Heart left ventricle (tissue), 16 donors: ENCODE measurements around the gene ZRANB1. TPM values are rescaled to one million over a fixed set of nuclear protein-coding genes. Genes with fewer than 3 reads are reported as not detected.

Experiments used
- ATAC-seq, 4 donors: fragments of 200-7000 bp; cut with Tn5 transposase; one replicate each; pipeline ENCODE4 v1.9.1; 2020 to 2022; ENCODE audit warnings: moderate library complexity in 4 of 4, mild to moderate bottlenecking in 3 of 4, moderate number of reproducible peaks in 1 of 4
- DNase-seq, 5 donors: peaks; one replicate each; pipeline ENCODE4 v3.0.0-alpha.2; 2020
- H3K27ac ChIP-seq, 12 donors: fragments of 200-600 bp; sonication (generic) in 4 of 12; one replicate each; pipeline versions ENCODE4 v1.5.0 to v1.8.0; 2016 to 2022; ENCODE audit warnings: mild to moderate bottlenecking in 2 of 12
- H3K27me3 ChIP-seq, 9 donors: fragments of 200-600 bp; sonication (generic) in 2 of 9; one replicate each; pipeline versions ENCODE4 v1.5.1 to v1.8.0; 2016 to 2022; ENCODE audit warnings: mild to moderate bottlenecking in 3 of 9
- H3K36me3 ChIP-seq, 9 donors: fragments of 200-600 bp; sonication (generic) in 2 of 9; one replicate each; pipeline versions ENCODE4 v1.5.0 to v1.8.0; 2018 to 2022; ENCODE audit warnings: mild to moderate bottlenecking in 2 of 9
- H3K4me1 ChIP-seq, 12 donors: fragments of 200-600 bp; sonication (generic) in 4 of 12; one replicate each; pipeline versions ENCODE4 v1.5.0 to v1.8.0; 2016 to 2022; ENCODE audit warnings: mild to moderate bottlenecking in 3 of 12
- H3K4me3 ChIP-seq, 12 donors: fragments of 200-600 bp; sonication (generic) in 4 of 12; one replicate each; pipeline versions ENCODE4 v1.5.0 to v1.8.0; 2017 to 2022; ENCODE audit warnings: mild to moderate bottlenecking in 9 of 12, moderate library complexity in 4 of 12
- H3K9me3 ChIP-seq, 12 donors: fragments of 200-600 bp; sonication (generic) in 4 of 12; one replicate each; pipeline versions ENCODE4 v1.5.0 to v1.8.0; 2016 to 2022; ENCODE audit warnings: mild to moderate bottlenecking in 1 of 12
- CTCF ChIP-seq, 12 donors: fragments of 200-600 bp; sonication (generic) in 4 of 12; IDR thresholded peaks; one replicate each; pipeline versions ENCODE4 v1.5.0 to v1.8.0; 2018 to 2022; ENCODE audit warnings: antibody characterized with exemption in 12 of 12, mild to moderate bottlenecking in 5 of 12
- POLR2A ChIP-seq, 2 donors: fragments of 450-650 bp; IDR thresholded peaks; one replicate each; pipeline ENCODE4 v1.6.1; 2017; ENCODE audit warnings: antibody characterized with exemption in 2 of 2, mild to moderate bottlenecking in 2 of 2, moderate library complexity in 2 of 2
- WGBS, 4 donors: extraction: QIAGEN DNeasy Blood & Tissue Kit in 2 of 4; methylation state at CpG; one replicate each; pipeline versions ENCODE4 v1.1.5 to v1.1.7; 2013 to 2018; 5-methylcytosine and 5-hydroxymethylcytosine counted together
- intact Hi-C, 10 donors: fragments of 100-400 bp; cut with DNase I; formaldehyde crosslinking; loops; one replicate each; pipeline versions ENCODE4 v1.11.1 to v1.14.2; 2022
- polyA plus RNA-seq, 2 donors: library from polyadenylated mRNA; stranded (reverse); fragments of 200-250 nt; gene quantifications; one replicate each; pipeline ENCODE4 v1.2.3, GENCODE V29; 2013
- total RNA-seq, 9 donors: library from RNA; depleted of rRNA in 2 of 9; stranded (reverse); fragments of >200 nt in 2 of 9; fragmentation: NEBNext Ultra II Directional in 3 of 9; extraction: Animal tissue kit (Norgen Biotek cat#: 25700) in 3 of 9; gene quantifications; one replicate each; pipeline versions ENCODE4 v1.1.0 to v1.2.4, GENCODE V29; 2016 to 2023
- donor health status: ischemic (EF 13 %, LVEDD 7.1; RV severe dilation, severe dysfunction).
- donor health status: healthy with polysubstance abuse.
- donor health status: DM: no; HTN: yes; CAD: no.
- donor health status: DM: no; HTN: no; CAD: no.
- donor health status: ischemic (EF 25% LVEDD 6.9; RV normal size, moderate dysfunction).
- donor health status: ischemic (EF 25% LVEDD 5.7; RV mildly dilated, moderate dysfunction).
- donor health status: healthy.
- donor health status: DM: yes; HTN: yes; CAD: no.
- donor health status: ischemic (EF 35%, LVEDD 5.7; RV mildly dilated, moderate dysfunction).
- donor health status: nonischemic (EF 11% LVEDD 7.7; RV severe dilation, severe dysfunction).
- donor health status: DM: yes; HTN: yes; CAD: no.
- donor health status: PGD.
- donor health status: ischemic (EF 29% LVEDD 5.4; RV normal size, mild dysfunction).
- donor health status: nonischemic (EF 23%, LVEDD 6.1; RV moderate dilation, normal function).

ZRANB1 gene
- total and polyA plus RNA-seq, 11 donors, result 11.4 to 31.3 (median 25.6) TPM

DNA sequence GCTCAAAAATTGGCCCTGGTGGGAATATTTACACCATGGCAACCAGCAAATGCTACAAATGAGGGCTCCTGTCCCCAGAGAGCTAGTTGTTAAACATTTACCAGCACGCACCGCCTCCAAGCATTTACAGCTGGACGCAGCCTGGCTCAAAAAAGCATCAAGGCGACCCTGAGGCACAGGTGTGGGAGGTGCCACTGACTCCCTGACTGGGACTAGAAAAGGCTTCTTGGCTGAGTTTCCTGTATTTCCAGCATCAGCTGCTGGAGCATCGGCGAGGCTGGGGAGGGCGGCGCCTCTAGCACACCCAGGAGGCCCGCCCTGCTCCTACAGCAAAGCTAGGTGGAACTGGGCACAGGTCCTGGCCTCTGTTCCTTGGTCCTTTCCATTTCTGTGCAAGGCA, 43.5 kb upstream of the ZRANB1 start:
- no peaks in the 10 kb centered on the region for H3K36me3 ChIP-seq
- DNase-seq (no peak), ATAC-seq (no peak)
- H3K27me3 ChIP-seq, result peaks cover 0 to 6% (median 0%) of the 10 kb centered on the region in 9 donors
- TF ChIP-seq CTCF (IDR thresholded peaks at IDR 0.05), result no peak
- TF ChIP-seq POLR2A (IDR thresholded peaks at IDR 0.05), result no peak
- no peaks in the 10 kb centered on the region for H3K4me1 ChIP-seq
- WGBS, 4 donors, result 57 to 82% (median 74%) methylated on average over 9 of the region's 9 CpGs
- H3K4me3 ChIP-seq, result no peak overlapping the region
- H3K27ac ChIP-seq, result no peak overlapping the region
- intact Hi-C loops, result no loop called here
- H3K9me3 ChIP-seq, result no peaks in the 10 kb centered on the region

GRCh38 chr10:124899151-124899550, 42.8 kb upstream of the ZRANB1 start:
- Histone ChIP-seq H3K27ac (no peak overlapping the region), H3K36me3 (no peaks in the 10 kb centered on the region), H3K4me3 (no peak overlapping the region), H3K4me1 (no peaks in the 10 kb centered on the region), H3K27me3 (peaks cover 0 to 6% (median 0%) of the 10 kb centered on the region in 9 donors), H3K9me3 (no peaks in the 10 kb centered on the region)
- ATAC-seq (no peak), DNase-seq (no peak)
- TF ChIP-seq CTCF (IDR thresholded peaks at IDR 0.05) (no peak), POLR2A (IDR thresholded peaks at IDR 0.05) (no peak)
- intact Hi-C loops, result no loop called here
- 83 to 87% (median 85%) methylated on average over 11 of the region's 11 CpGs for WGBS, 4 donors

DNA sequence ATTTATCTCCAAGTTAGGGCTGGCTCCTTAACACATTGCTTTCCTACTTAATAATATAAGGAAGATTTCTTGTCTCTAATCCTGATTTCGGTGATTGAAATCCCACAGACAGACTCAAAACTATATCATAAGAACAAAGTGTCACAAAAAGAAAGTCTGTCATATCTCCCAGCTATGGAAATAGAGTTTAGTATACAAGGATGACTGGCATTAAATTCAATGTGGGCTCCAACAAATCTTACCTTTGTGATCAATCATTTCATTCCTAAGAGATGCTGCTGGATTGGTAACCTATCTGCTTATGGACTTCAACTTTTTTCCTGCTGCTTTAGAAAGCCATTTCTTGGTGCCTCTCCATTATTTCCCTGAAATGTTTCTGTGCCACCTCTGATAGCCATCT, 39.5 kb upstream of the ZRANB1 start:
- WGBS, 4 donors, result 88 to 94% (median 90%) methylated on average over 1 of the region's 1 CpG
- intact Hi-C loops, result loop anchor here in 1 of 10 donors (5.0 kb wide), 1 partner anchor 35 kb away; no protein-coding TSS in a partner anchor

GRCh38 chr10:124903111-124903510, 38.8 kb upstream of the ZRANB1 start:
- WGBS, 4 donors, result 18 to 36% (median 28%) methylated on average over 1 to 2 of the region's 2 CpGs
- DNase-seq (no peak), ATAC-seq (no peak)
- no peak overlapping the region for H3K4me3 ChIP-seq
- no peaks in the 10 kb centered on the region for H3K9me3 ChIP-seq
- intact Hi-C loops, result loop anchor here in 1 of 10 donors (5.0 kb wide), 1 partner anchor 36 kb away; no protein-coding TSS in a partner anchor
- peaks cover 0 to 6% (median 0%) of the 10 kb centered on the region in 9 donors for H3K27me3 ChIP-seq
- H3K27ac ChIP-seq, result no peak overlapping the region
- no peaks in the 10 kb centered on the region for H3K4me1 ChIP-seq
- H3K36me3 ChIP-seq, result no peaks in the 10 kb centered on the region
- TF ChIP-seq CTCF (IDR thresholded peaks at IDR 0.05) (no peak), POLR2A (IDR thresholded peaks at IDR 0.05) (no peak)

More for the DNA sequence above, 39.5 kb upstream of the ZRANB1 start:
- Histone ChIP-seq H3K9me3 (no peaks in the 10 kb centered on the region), H3K27me3 (peaks cover 0 to 6% (median 0%) of the 10 kb centered on the region in 9 donors), H3K27ac (no peak overlapping the region), H3K4me1 (no peaks in the 10 kb centered on the region), H3K4me3 (no peak overlapping the region), H3K36me3 (no peaks in the 10 kb centered on the region)
- TF ChIP-seq POLR2A (IDR thresholded peaks at IDR 0.05) (no peak), CTCF (IDR thresholded peaks at IDR 0.05) (no peak)
- ATAC-seq (no peak), DNase-seq (no peak)
